Natural killer cell (primary cell): ENCODE results near the gene TUBA4A. TPM values are rescaled to one million over a fixed set of nuclear protein-coding genes. Genes with fewer than 3 reads are reported as not detected.

ENCODE experiments used
- ATAC-seq, 3 donors: fragments of 150-1000 bp in 2 of 3; fragments of 200-7000 bp in 1 of 3; cut with Tn5 transposase; 1 replicate in 1 of 3; 2 replicates in 2 of 3; pipeline ENCODE4 v1.10.0; 2021; ENCODE audit warnings: mild to moderate bottlenecking in 2 of 3, moderate library complexity in 2 of 3
- DNase-seq, 2 donors: peaks; one replicate each; pipeline versions ENCODE4 v3.0.0 to v3.0.0-alpha.2; 2013 to 2021; ENCODE audit warnings: mixed read lengths in 1 of 2
- H3K27ac ChIP-seq: one replicate; pipeline ENCODE4 v1.5.1; 2013; ENCODE audit warnings: mild to moderate bottlenecking, low read length
- H3K27me3 ChIP-seq: one replicate; pipeline ENCODE4 v1.6.1; 2013; ENCODE audit warnings: low read length; ENCODE audit not compliant: control insufficient read depth, insufficient read depth
- H3K36me3 ChIP-seq: one replicate; pipeline ENCODE4 v1.6.1; 2013; ENCODE audit warnings: low read length; ENCODE audit not compliant: control insufficient read depth, insufficient read depth
- H3K4me1 ChIP-seq: one replicate; pipeline ENCODE4 v1.6.1; 2013; ENCODE audit warnings: low read length; ENCODE audit not compliant: control insufficient read depth, insufficient read depth
- H3K4me3 ChIP-seq: one replicate; pipeline ENCODE4 v1.5.1; 2013; ENCODE audit warnings: low read length
- H3K9me3 ChIP-seq: one replicate; pipeline ENCODE4 v1.6.1; 2013; ENCODE audit warnings: low read length; ENCODE audit not compliant: control insufficient read depth, insufficient read depth
- H3K27ac Mint-ChIP-seq, 2 donors: one replicate each; pipeline ENCODE4 v1.8.0; 2022; ENCODE audit warnings: mild to moderate bottlenecking in 2 of 2, mixed read lengths in 2 of 2, moderate library complexity in 1 of 2
- H3K27me3 Mint-ChIP-seq, 2 donors: one replicate each; pipeline ENCODE4 v1.8.0; 2022; ENCODE audit warnings: low read depth in 2 of 2, mixed read lengths in 2 of 2
- H3K36me3 Mint-ChIP-seq: one replicate; pipeline ENCODE4 v1.8.0; 2022; ENCODE audit warnings: mixed read lengths
- H3K4me1 Mint-ChIP-seq, 2 donors: one replicate each; pipeline ENCODE4 v1.8.0; 2022; ENCODE audit warnings: mixed read lengths in 2 of 2
- H3K4me3 Mint-ChIP-seq: one replicate; pipeline ENCODE4 v1.8.0; 2022; ENCODE audit warnings: mild to moderate bottlenecking, moderate library complexity, mixed read lengths
- H3K9me3 Mint-ChIP-seq, 2 donors: one replicate each; pipeline ENCODE4 v1.8.0; 2022; ENCODE audit warnings: mixed read lengths in 2 of 2
- WGBS: methylation state at CpG from one replicate; pipeline ENCODE4 v1.1.7; 2013; ENCODE audit warnings: missing lambda C conversion rate; ENCODE audit not compliant: insufficient coverage; 5-methylcytosine and 5-hydroxymethylcytosine counted together
- intact Hi-C: fragments of 100-400 bp; cut with micrococcal nuclease; formaldehyde crosslinking; loops from one replicate; pipeline ENCODE4 v1.14.2; 2022
- total RNA-seq, 4 donors: library from RNA; stranded (reverse); fragments of 120-200 nt in 1 of 4; gene quantifications; one replicate each; pipeline versions ENCODE4 v1.2.3 to v1.2.4, GENCODE V29; 2013 to 2022
- TF ChIP-seq, protein P1 (sequence below): fragments of 200-600 bp; IDR thresholded peaks from one replicate; pipeline ENCODE4 v1.8.0; 2022; ENCODE audit warnings: antibody characterized with exemption

Gene TUBA4A
- total RNA-seq, 3 donors from 2014 or later (not counting 1 experiment from before 2014, with no cell fraction given): 145 to 188 (median 146) TPM

DNA sequence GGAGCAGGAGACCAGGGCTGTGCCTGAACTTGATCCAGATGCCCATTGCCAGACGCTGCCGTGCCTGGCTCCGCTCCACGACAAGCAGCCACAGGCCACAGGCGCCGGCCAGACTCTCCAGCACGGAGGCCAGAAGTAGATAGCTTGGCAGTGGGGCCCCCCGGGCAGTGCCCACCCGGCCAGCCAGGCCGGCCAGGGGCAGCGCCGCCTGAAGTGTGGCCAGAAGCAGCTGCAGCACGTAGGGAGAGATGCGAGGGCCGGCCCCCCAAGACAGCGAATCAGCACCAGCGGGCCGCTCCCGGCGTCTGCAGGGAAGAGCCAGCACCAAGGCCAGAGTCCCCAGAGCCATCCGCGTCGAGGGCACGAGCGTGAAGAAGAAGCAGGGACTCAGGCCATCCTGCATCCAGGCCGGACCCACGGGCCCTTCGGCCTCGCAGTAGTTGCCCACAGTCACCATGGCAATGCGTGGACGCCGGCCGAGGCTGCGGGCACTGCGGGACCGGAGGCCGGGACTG lies 35.4 kb downstream of the TUBA4A start:
- Histone ChIP-seq H3K27me3 (no peaks in the 10 kb centered on the region), H3K27ac (no peak overlapping the region), H3K4me3 (peak overlapping the region; percentile 46), H3K36me3 (peaks cover 31% of the 10 kb centered on the region), H3K9me3 (no peaks in the 10 kb centered on the region), H3K4me1 (peaks cover 24% of the 10 kb centered on the region)
- TF ChIP-seq, protein P1, sequence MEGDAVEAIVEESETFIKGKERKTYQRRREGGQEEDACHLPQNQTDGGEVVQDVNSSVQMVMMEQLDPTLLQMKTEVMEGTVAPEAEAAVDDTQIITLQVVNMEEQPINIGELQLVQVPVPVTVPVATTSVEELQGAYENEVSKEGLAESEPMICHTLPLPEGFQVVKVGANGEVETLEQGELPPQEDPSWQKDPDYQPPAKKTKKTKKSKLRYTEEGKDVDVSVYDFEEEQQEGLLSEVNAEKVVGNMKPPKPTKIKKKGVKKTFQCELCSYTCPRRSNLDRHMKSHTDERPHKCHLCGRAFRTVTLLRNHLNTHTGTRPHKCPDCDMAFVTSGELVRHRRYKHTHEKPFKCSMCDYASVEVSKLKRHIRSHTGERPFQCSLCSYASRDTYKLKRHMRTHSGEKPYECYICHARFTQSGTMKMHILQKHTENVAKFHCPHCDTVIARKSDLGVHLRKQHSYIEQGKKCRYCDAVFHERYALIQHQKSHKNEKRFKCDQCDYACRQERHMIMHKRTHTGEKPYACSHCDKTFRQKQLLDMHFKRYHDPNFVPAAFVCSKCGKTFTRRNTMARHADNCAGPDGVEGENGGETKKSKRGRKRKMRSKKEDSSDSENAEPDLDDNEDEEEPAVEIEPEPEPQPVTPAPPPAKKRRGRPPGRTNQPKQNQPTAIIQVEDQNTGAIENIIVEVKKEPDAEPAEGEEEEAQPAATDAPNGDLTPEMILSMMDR: no peak
- intact Hi-C loops: loop anchor here (2.0 kb wide), 1 partner anchor 57 kb away; the partner anchor contains the start of gene NHEJ1
- WGBS: 1% methylated on average over 37 of the region's 37 CpGs
- H3K4me1 Mint-ChIP-seq: peaks cover 6 to 17% of the 10 kb centered on the region in 2 donors
- H3K27ac Mint-ChIP-seq: peak overlapping the region; percentile 62 to 75
- DNase-seq (peak in 1 of 2 donors; percentile 29), ATAC-seq (peak; percentile 43 to 50 (median 46))
- no peaks in the 10 kb centered on the region for H3K27me3 Mint-ChIP-seq
- H3K9me3 Mint-ChIP-seq: no peaks in the 10 kb centered on the region
- peaks cover 7% of the 10 kb centered on the region for H3K36me3 Mint-ChIP-seq
- H3K4me3 Mint-ChIP-seq: peak overlapping the region; percentile 83

DNA sequence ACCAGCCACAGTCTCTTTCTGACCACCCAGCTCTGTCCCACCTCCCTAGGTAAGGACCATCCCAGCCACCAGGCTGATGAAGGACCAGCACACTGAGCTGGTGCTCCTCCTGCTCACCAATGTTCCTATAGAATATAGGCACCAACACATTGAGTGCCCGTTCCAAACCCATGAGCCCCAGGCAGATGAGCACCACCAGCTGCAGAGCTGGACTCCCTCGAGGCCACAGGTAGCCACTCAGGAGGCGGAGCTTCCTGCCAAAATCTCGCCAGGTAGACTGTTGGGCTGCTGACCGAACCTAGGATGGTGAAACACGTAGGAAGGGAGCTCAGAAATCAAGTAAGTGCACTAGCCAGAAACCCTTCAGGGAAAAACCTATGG lies 37.2 kb downstream of the TUBA4A start:
- no peak overlapping the region for H3K27ac Mint-ChIP-seq
- WGBS: 89% methylated on average over 6 of the region's 6 CpGs

DNA sequence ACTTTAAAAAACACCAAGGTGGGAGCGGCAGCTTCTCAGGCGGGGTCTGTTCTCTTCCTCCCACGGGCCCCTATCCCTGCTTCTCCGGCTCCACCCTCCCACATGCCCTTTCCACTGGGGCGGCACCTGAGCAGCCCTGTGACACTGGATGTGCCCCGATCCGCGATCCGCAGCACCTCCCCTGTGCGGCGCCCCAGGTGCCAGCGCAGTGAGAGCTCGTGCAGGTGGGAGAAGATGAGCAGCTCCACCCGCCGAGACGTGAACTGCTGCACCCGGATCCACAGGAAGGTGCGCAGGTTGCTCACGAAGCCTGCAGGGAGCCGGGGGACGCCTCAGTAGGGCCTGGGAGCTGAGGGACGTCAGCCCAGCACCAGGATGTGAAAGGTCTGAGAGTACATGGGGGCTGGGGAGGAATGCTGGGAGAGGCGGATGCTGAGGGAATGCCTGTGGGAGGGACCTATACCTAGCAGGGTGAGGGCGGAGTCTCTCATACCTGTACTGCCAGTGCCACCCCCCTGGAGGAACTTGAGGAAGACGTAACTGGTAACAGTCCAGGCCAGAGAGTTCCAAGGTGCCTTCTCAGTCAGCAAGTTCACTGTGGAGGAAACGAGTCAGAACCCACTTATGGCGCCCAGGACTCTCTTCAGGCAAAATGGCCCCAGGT lies 37.7 kb downstream of the TUBA4A start:
- intact Hi-C loops: no loop called here
- Mint-ChIP-seq H3K4me1 (peaks cover 10 to 17% of the 10 kb centered on the region in 2 donors), H3K27ac (no peak overlapping the region), H3K27me3 (no peaks in the 10 kb centered on the region), H3K4me3 (no peak overlapping the region), H3K36me3 (no peaks in the 10 kb centered on the region), H3K9me3 (no peaks in the 10 kb centered on the region)
- ATAC-seq (no peak), DNase-seq (no peak)
- Histone ChIP-seq H3K4me3 (no peak overlapping the region), H3K27me3 (no peaks in the 10 kb centered on the region), H3K4me1 (peaks cover 29% of the 10 kb centered on the region), H3K9me3 (no peaks in the 10 kb centered on the region), H3K36me3 (peaks cover 11% of the 10 kb centered on the region), H3K27ac (no peak overlapping the region)
- TF ChIP-seq, protein P1: no peak
- 95% methylated on average over 27 of the region's 27 CpGs for WGBS

More for the DNA sequence above, 37.2 kb downstream of the TUBA4A start:
- Histone ChIP-seq H3K9me3 (no peaks in the 10 kb centered on the region), H3K27me3 (no peaks in the 10 kb centered on the region), H3K27ac (no peak overlapping the region), H3K4me3 (no peak overlapping the region), H3K36me3 (peaks cover 16% of the 10 kb centered on the region), H3K4me1 (peaks cover 24% of the 10 kb centered on the region)
- Mint-ChIP-seq H3K9me3 (no peaks in the 10 kb centered on the region), H3K4me1 (peaks cover 6 to 15% of the 10 kb centered on the region in 2 donors), H3K27me3 (no peaks in the 10 kb centered on the region), H3K4me3 (no peak overlapping the region), H3K36me3 (peaks cover 5% of the 10 kb centered on the region)
- TF ChIP-seq, protein P1: no peak
- no peak for DNase-seq
- intact Hi-C loops: no loop called here
- no peak for ATAC-seq
